ENCODE measurements around the gene IL18RAP. TPM values are rescaled to one million over a fixed set of nuclear protein-coding genes. Genes with fewer than 3 reads are reported as not detected.

The IL18RAP gene
- total RNA-seq, 1 donor: not detected

- TF ChIP-seq CTCF (IDR thresholded peaks at IDR 0.05; ENCODE audit: extremely low read depth, low read depth, low read length): no peak
- Histone ChIP-seq H3K4me3 (ENCODE audit: insufficient read depth, low read length) (no peak overlapping the region), H3K4me2 (ENCODE audit: insufficient read depth, low read length) (no peak overlapping the region), H3K4me1 (ENCODE audit: insufficient read depth, low read length) (no peaks in the 10 kb centered on the region), H2AFZ (ENCODE audit: low read length) (no peak overlapping the region), H3K27me3 (ENCODE audit: insufficient read depth, low read length) (no peaks in the 10 kb centered on the region), H3K36me3 (ENCODE audit: insufficient read depth, low read length) (no peaks in the 10 kb centered on the region), H3K79me2 (ENCODE audit: insufficient read depth, low read length) (no peaks in the 10 kb centered on the region), H3K9me3 (ENCODE audit: low read depth, low read length) (no peaks in the 10 kb centered on the region), H3K27ac (ENCODE audit: low read depth, low read length) (no peak overlapping the region), H4K20me1 (ENCODE audit: insufficient read depth, low read length) (no peaks in the 10 kb centered on the region)
- no peak for DNase-seq (ENCODE audit: insufficient read length, low spot score, missing footprints)
Measured at GRCh38 chr2:102483086-102483485, 60.1 kb downstream of the IL18RAP start.

- TF ChIP-seq CTCF (IDR thresholded peaks at IDR 0.05; ENCODE audit: extremely low read depth, low read depth, low read length): no peak
- no peaks in the 10 kb centered on the region for H4K20me1 ChIP-seq (ENCODE audit: insufficient read depth, low read length)
- no peaks in the 10 kb centered on the region for H3K79me2 ChIP-seq (ENCODE audit: insufficient read depth, low read length)
- no peak overlapping the region for H3K27ac ChIP-seq (ENCODE audit: low read depth, low read length)
- no peaks in the 10 kb centered on the region for H3K4me1 ChIP-seq (ENCODE audit: insufficient read depth, low read length)
- no peaks in the 10 kb centered on the region for H3K27me3 ChIP-seq (ENCODE audit: insufficient read depth, low read length)
- H3K36me3 ChIP-seq (ENCODE audit: insufficient read depth, low read length): no peaks in the 10 kb centered on the region
- H3K4me3 ChIP-seq (ENCODE audit: insufficient read depth, low read length): no peak overlapping the region
- H3K4me2 ChIP-seq (ENCODE audit: insufficient read depth, low read length): no peak overlapping the region
- no peaks in the 10 kb centered on the region for H3K9me3 ChIP-seq (ENCODE audit: low read depth, low read length)
- H2AFZ ChIP-seq (ENCODE audit: low read length): no peak overlapping the region
- peak; percentile 54 for DNase-seq (ENCODE audit: insufficient read length, low spot score, missing footprints)
Measured at GRCh38 chr2:102484310-102485061, 61.5 kb downstream of the IL18RAP start.

GRCh38 chr2:102485147-102485785 is 62.3 kb downstream of the IL18RAP start:
- TF ChIP-seq CTCF (IDR thresholded peaks at IDR 0.05; ENCODE audit: extremely low read depth, low read depth, low read length): no peak
- Histone ChIP-seq H3K4me2 (ENCODE audit: insufficient read depth, low read length) (no peak overlapping the region), H3K27ac (ENCODE audit: low read depth, low read length) (no peak overlapping the region), H2AFZ (ENCODE audit: low read length) (no peak overlapping the region), H3K4me1 (ENCODE audit: insufficient read depth, low read length) (no peaks in the 10 kb centered on the region), H4K20me1 (ENCODE audit: insufficient read depth, low read length) (no peaks in the 10 kb centered on the region), H3K4me3 (ENCODE audit: insufficient read depth, low read length) (no peak overlapping the region), H3K36me3 (ENCODE audit: insufficient read depth, low read length) (no peaks in the 10 kb centered on the region), H3K27me3 (ENCODE audit: insufficient read depth, low read length) (no peaks in the 10 kb centered on the region), H3K79me2 (ENCODE audit: insufficient read depth, low read length) (no peaks in the 10 kb centered on the region), H3K9me3 (ENCODE audit: low read depth, low read length) (no peaks in the 10 kb centered on the region)
- DNase-seq (ENCODE audit: insufficient read length, low spot score, missing footprints): no peak

GRCh38 chr2:102486941-102487702 is 64.2 kb downstream of the IL18RAP start:
- Histone ChIP-seq H3K4me3 (ENCODE audit: insufficient read depth, low read length) (no peak overlapping the region), H3K36me3 (ENCODE audit: insufficient read depth, low read length) (no peaks in the 10 kb centered on the region), H3K79me2 (ENCODE audit: insufficient read depth, low read length) (no peaks in the 10 kb centered on the region), H3K4me1 (ENCODE audit: insufficient read depth, low read length) (no peaks in the 10 kb centered on the region), H3K27ac (ENCODE audit: low read depth, low read length) (no peak overlapping the region), H3K9me3 (ENCODE audit: low read depth, low read length) (no peaks in the 10 kb centered on the region), H2AFZ (ENCODE audit: low read length) (no peak overlapping the region), H3K4me2 (ENCODE audit: insufficient read depth, low read length) (no peak overlapping the region), H4K20me1 (ENCODE audit: insufficient read depth, low read length) (no peaks in the 10 kb centered on the region), H3K27me3 (ENCODE audit: insufficient read depth, low read length) (no peaks in the 10 kb centered on the region)
- no peak for TF ChIP-seq CTCF (IDR thresholded peaks at IDR 0.05; ENCODE audit: extremely low read depth, low read depth, low read length)
- no peak for DNase-seq (ENCODE audit: insufficient read length, low spot score, missing footprints)
